ENCODE results near the gene CNTN4. TPM values are rescaled to one million over a fixed set of nuclear protein-coding genes. Genes with fewer than 3 reads are reported as not detected.

CNTN4 gene
- total and polyA plus RNA-seq, 7 donors = 0.17 to 3.2 (median 0.42) TPM

DNA sequence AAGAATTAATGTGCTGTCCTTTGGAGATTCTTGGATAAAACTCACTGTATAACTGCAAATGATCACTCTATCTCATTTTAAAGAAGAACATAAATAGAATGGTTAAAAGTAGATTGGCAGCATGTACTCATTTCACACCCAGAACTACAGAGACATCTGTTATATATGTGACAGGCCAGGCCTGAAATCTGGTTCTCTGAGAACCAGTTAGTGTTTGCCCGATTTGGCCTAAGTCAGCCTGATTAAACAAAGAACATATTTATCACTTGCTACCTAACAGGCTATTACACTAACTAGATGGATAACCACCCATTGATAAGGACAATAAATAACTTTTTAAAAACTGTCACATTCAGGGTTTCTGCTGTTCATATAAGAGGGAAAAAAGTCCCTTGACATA lies 460.1 kb downstream of the CNTN4 start:
- Histone ChIP-seq H3K4me1 (no peaks in the 10 kb centered on the region), H3K27me3 (ENCODE audit: insufficient read depth in 3 of 3, low read length in 2 of 3) (no peaks in the 10 kb centered on the region), H3K36me3 (ENCODE audit: insufficient read depth in 1 of 2, low read depth in 1 of 2) (no peaks in the 10 kb centered on the region), H3K4me3 (no peak overlapping the region), H3K9me3 (no peaks in the 10 kb centered on the region), H3K27ac (no peak overlapping the region)
- intact Hi-C loops (cut with DNase I) = no loop called here
- TF ChIP-seq, protein P1, sequence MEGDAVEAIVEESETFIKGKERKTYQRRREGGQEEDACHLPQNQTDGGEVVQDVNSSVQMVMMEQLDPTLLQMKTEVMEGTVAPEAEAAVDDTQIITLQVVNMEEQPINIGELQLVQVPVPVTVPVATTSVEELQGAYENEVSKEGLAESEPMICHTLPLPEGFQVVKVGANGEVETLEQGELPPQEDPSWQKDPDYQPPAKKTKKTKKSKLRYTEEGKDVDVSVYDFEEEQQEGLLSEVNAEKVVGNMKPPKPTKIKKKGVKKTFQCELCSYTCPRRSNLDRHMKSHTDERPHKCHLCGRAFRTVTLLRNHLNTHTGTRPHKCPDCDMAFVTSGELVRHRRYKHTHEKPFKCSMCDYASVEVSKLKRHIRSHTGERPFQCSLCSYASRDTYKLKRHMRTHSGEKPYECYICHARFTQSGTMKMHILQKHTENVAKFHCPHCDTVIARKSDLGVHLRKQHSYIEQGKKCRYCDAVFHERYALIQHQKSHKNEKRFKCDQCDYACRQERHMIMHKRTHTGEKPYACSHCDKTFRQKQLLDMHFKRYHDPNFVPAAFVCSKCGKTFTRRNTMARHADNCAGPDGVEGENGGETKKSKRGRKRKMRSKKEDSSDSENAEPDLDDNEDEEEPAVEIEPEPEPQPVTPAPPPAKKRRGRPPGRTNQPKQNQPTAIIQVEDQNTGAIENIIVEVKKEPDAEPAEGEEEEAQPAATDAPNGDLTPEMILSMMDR (IDR thresholded peaks at IDR 0.05) = no peak
- ATAC-seq = no peak
- DNase-seq = no peak
- WGBS, 3 donors = 59 to 76% (median 72%) methylated on average over 1 of the region's 1 CpG

DNA sequence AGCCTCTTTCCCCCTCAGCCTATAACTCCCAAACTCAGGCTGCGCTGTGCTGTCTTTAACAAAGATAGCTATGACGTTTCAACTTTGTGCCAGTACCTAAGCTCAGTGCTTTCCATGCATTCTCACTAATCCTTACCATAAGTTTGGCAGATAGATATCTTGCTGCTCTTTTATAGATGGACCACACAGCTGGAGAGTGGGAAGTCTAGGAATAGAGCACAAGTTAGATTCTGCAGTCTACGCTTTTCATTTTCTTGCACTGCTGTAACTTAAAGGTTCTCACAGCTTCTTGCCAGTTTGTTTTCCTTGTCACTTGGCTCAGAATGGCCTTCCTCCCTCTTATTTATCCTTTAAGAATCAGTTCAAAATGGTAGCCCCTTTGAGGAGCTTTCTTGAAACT lies 468.8 kb downstream of the CNTN4 start:
- H3K36me3 ChIP-seq (ENCODE audit: insufficient read depth in 1 of 2, low read depth in 1 of 2) = no peaks in the 10 kb centered on the region

GRCh38 chr3:2568156-2568555 lies 469.5 kb downstream of the CNTN4 start:
- whole genome bisulfite sequencing, 3 donors = 55 to 72% (median 67%) methylated on average over 2 of the region's 2 CpGs
- H3K4me1 ChIP-seq = no peaks in the 10 kb centered on the region
- H3K9me3 ChIP-seq = no peaks in the 10 kb centered on the region
- no peak overlapping the region for H3K27ac ChIP-seq
- intact Hi-C loops (cut with DNase I) = no loop called here
- no peaks in the 10 kb centered on the region for H3K27me3 ChIP-seq (ENCODE audit: insufficient read depth in 3 of 3, low read length in 2 of 3)
- DNase-seq (no peak), ATAC-seq (no peak)
- TF ChIP-seq, protein P1 (IDR thresholded peaks at IDR 0.05) = no peak
- no peaks in the 10 kb centered on the region for H3K36me3 ChIP-seq (ENCODE audit: insufficient read depth in 1 of 2, low read depth in 1 of 2)
- H3K4me3 ChIP-seq = no peak overlapping the region

More for the DNA sequence above, 468.8 kb downstream of the CNTN4 start:
- no peaks in the 10 kb centered on the region for H3K9me3 ChIP-seq
- H3K27ac ChIP-seq = no peak overlapping the region
- H3K27me3 ChIP-seq (ENCODE audit: insufficient read depth in 3 of 3, low read length in 2 of 3) = no peaks in the 10 kb centered on the region
- WGBS, 3 donors = 82 to 86% (median 84%) methylated on average over 3 of the region's 3 CpGs
- no peaks in the 10 kb centered on the region for H3K4me1 ChIP-seq
- ATAC-seq (no peak), DNase-seq (no peak)
- no peak overlapping the region for H3K4me3 ChIP-seq
- TF ChIP-seq, protein P1 (IDR thresholded peaks at IDR 0.05) = no peak
- intact Hi-C loops (cut with DNase I) = no loop called here

DNA sequence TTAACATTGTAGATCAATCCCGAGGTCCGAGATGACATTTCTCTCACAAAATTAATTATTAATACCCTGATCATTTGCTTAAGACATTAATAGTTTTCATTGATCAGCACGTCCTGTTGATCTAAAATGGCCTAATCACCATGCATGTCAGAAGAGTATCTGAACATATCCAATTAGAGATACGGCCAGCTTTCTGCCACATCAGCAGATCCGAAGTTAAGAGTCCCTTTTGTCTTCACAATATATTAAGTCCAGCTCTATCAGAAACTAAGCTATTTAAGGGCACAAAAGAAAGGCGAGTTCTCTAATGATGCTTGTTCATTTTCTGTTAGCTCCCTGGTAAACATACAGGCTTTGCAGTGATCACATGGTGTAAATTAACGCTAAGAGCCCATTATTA lies 470.3 kb downstream of the CNTN4 start:
- WGBS, 3 donors = 74 to 84% (median 76%) methylated on average over 7 of the region's 7 CpGs
- H3K27ac ChIP-seq = no peak overlapping the region
- intact Hi-C loops (cut with DNase I) = no loop called here
- ATAC-seq (no peak), DNase-seq (no peak)
- TF ChIP-seq, protein P1 (IDR thresholded peaks at IDR 0.05) = no peak
- H3K27me3 ChIP-seq (ENCODE audit: insufficient read depth in 3 of 3, low read length in 2 of 3) = no peaks in the 10 kb centered on the region
- H3K36me3 ChIP-seq (ENCODE audit: insufficient read depth in 1 of 2, low read depth in 1 of 2) = no peaks in the 10 kb centered on the region
- no peak overlapping the region for H3K4me3 ChIP-seq
- H3K9me3 ChIP-seq = no peaks in the 10 kb centered on the region
- H3K4me1 ChIP-seq = no peaks in the 10 kb centered on the region

- H3K9me3 ChIP-seq = no peaks in the 10 kb centered on the region
- intact Hi-C loops (cut with DNase I) = no loop called here
- H3K36me3 ChIP-seq (ENCODE audit: insufficient read depth in 1 of 2, low read depth in 1 of 2) = no peaks in the 10 kb centered on the region
- no peaks in the 10 kb centered on the region for H3K4me1 ChIP-seq
- no peak for DNase-seq
- no peak overlapping the region for H3K27ac ChIP-seq
- no peak overlapping the region for H3K4me3 ChIP-seq
- no peaks in the 10 kb centered on the region for H3K27me3 ChIP-seq (ENCODE audit: insufficient read depth in 3 of 3, low read length in 2 of 3)
- ATAC-seq = no peak
- 82 to 88% (median 87%) methylated on average over 4 of the region's 4 CpGs for WGBS, 3 donors
- TF ChIP-seq, protein P1 (IDR thresholded peaks at IDR 0.05) = no peak
These were observed 478.9 kb downstream of the CNTN4 start for GRCh38 chr3:2577571-2577970.

All from psoas muscle (tissue), 8 donors.